Measurements from ENCODE around the gene RPS6KL1.

The RPS6KL1 gene

DNA sequence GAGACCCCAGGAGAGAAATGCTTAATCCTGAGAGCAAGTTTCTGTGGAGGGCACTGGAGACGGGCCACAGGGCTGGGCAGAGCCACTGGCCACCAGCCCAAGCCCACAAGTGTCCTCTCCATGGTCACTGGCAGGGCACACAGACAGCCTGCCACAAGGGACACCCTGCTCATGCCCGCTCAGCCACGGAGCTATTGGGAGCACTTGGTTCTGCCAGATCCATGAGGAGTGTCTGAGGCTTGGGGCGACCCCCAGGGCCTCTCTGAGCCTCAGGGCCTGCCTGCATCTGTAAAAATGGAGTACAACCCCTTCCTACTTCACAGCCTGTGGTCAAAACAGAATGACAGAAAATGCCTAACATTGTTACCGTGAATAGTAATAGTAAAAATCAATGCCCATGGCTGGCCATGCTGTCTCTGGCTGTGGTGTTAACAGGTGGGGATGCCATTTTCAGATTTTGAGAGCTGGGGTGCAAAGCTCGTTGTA, 29.2 kb upstream of the RPS6KL1 start:
- in situ Hi-C loops (cut with MboI; ENCODE audit: low sequenced_read_pairs) = no loop called here

DNA sequence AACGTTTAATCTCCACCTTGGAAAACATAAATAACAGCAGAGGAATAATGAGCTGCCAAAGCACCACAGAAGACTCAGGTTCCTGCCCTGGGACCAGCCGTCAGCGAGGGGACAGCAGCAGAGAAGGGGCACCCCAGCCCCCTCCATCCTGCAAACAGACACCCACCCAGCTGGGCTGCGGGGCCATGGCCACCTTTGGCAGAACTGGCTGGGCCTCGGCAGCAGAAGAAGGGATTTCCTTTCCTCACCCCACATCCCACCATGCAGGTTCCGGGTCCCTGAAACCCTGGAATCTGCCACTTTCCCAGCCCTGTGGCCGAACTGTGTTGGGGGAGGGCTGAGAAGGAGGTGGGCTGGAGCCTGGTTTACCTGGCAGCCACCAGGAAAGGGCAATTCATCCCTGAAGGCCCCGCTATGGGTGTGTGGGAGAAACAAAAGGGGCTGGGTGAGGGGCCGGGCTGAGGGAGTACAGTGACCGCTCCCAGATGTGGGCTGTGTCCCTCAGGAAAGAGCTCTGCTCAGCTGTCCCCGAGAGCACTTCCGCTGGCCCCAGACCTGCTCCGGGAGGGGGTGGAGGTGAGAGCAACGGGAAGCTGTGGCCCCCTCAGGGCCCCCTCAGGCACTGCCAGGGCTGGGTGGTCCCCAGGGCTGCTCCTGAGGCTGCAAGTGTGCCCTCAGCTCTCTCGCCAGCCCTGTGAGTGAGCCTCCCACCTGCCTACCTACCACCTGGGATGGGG, 28.6 kb upstream of the RPS6KL1 start:
- in situ Hi-C loops (cut with MboI; ENCODE audit: low sequenced_read_pairs) = no loop called here

- in situ Hi-C loops (cut with MboI; ENCODE audit: low sequenced_read_pairs) = no loop called here
Observed at GRCh38 chr14:74950795-74951442, 27.9 kb upstream of the RPS6KL1 start.

DNA sequence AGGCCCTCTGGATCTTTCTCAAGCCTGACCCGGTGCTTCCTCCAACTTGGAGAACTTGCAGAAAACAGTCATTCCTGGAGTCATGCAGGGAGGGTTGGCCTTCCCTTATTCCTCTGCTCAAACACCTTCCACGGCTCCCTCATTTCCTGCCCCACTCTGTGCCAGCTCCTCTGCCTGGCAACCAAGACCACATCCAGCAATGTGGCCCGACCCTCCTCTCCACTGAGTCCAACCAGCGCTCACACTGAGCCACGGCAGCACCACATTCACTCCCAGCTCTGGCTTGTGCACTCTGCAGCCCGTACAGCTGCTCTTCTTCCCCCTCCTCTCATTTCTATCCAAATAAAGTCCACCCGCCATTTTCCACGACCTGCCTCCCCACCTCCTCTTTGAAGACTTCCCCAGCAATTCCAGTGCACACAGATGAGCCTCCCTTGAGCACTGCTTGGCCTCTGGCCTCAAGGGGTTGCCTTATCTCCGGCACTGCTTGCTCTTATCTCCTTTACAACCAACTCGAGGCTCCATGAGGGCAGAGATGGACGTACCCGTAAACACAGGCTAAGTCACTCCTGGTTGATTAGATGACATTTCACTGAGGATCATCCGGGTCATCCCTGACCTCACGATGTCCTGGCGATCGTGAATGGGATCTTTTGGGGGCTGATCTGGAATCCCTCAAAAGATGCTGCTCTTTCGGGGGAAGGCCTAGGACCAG, 27.0 kb upstream of the RPS6KL1 start:
- in situ Hi-C loops (cut with MboI; ENCODE audit: low sequenced_read_pairs) = loop anchor here (25.0 kb wide), 1 partner anchor 362 kb away; no protein-coding TSS in a partner anchor

GRCh38 chr14:74949191-74949601, 26.1 kb upstream of the RPS6KL1 start:
- in situ Hi-C loops (cut with MboI; ENCODE audit: low sequenced_read_pairs) = loop anchor here (25.0 kb wide), 1 partner anchor 363 kb away; no protein-coding TSS in a partner anchor

GRCh38 chr14:74948228-74949175, 25.4 kb upstream of the RPS6KL1 start:
- in situ Hi-C loops (cut with MboI; ENCODE audit: low sequenced_read_pairs) = loop anchor here (25.0 kb wide), 1 partner anchor 364 kb away; no protein-coding TSS in a partner anchor

GRCh38 chr14:74947353-74948227, 24.5 kb upstream of the RPS6KL1 start:
- in situ Hi-C loops (cut with MboI; ENCODE audit: low sequenced_read_pairs) = loop anchor here (25.0 kb wide), 1 partner anchor 365 kb away; no protein-coding TSS in a partner anchor

DNA sequence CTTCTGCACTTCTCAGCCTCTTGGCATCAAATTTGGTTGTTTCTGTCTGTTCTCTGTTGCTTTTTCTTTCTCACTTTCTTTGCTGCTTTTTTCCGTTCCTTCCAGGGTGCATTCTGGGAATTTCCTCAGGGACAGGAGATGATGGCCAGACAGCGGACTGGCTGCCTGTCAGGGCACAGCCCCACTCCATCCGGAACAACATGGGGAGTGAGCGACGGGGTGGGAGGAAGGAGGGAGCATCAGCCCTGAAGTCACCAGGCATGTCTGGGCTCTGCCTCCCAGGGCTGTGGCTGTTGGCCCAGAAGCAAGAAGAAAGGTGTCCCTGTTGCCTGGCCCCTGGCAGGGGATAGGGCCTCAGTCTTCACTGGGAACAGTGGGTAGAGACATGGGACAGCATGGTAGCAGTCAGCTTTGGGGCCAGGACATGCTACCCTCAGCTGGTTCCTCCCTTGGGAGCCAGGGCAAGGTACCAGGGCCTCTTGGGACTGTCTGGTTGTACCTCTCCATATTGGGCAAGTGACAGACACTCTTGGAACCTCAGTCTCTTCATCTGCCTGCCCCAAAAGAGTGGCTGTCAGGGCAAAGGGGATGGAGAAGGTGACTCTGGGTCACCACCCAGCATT, 23.7 kb upstream of the RPS6KL1 start:
- in situ Hi-C loops (cut with MboI; ENCODE audit: low sequenced_read_pairs) = loop anchor here (25.0 kb wide), 1 partner anchor 366 kb away; no protein-coding TSS in a partner anchor

- in situ Hi-C loops (cut with MboI; ENCODE audit: low sequenced_read_pairs) = loop anchor here (25.0 kb wide), 1 partner anchor 366 kb away; no protein-coding TSS in a partner anchor
Observed at GRCh38 chr14:74945852-74946658, 23.0 kb upstream of the RPS6KL1 start.

- in situ Hi-C loops (cut with MboI; ENCODE audit: low sequenced_read_pairs) = loop anchor here (25.0 kb wide), 1 partner anchor 367 kb away; no protein-coding TSS in a partner anchor
Observed at GRCh38 chr14:74945261-74945851, 22.3 kb upstream of the RPS6KL1 start.

DNA sequence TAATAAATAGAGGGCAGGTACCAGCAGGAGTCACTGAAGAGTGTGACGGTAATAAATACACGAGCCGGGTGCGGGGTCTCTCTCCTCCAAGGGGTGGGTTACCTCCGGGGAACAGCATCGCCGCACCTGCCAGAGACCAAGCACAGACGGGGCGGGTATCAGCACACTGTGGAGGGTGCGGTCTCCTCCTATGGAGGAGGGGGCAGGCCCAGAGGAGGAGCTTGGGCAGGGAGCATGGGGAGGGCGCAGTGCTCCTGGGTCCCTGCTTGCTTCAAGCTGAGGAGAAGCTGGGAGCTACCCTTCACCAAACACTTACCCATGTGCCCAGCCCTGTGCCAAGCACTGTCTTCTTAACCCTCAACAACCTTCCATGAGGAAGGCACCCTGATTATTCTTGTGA, 19.5 kb upstream of the RPS6KL1 start:
- in situ Hi-C loops (cut with MboI; ENCODE audit: low sequenced_read_pairs) = loop anchor here (25.0 kb wide), 1 partner anchor 370 kb away; no protein-coding TSS in a partner anchor

DNA sequence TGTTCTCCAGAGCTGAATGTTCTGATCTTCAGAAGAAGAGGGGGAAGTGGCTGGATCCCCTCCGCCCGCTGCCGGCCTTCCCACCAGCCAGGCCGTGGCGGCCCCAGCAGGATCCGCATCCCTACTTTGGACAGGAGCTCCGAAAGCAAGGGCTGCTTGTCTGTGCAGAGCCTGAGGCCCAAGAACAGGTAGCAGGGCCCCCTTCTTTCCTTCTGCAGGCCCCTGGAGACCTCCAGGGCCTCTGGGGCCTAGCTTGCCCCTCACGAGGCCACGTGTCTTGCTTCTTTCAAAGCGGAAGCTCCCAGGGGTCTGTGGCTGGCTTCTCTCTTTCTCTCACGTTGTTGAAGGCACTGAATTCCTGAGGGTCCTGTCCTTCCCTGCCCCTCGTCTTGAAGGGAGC, 19.1 kb upstream of the RPS6KL1 start:
- in situ Hi-C loops (cut with MboI; ENCODE audit: low sequenced_read_pairs) = loop anchor here (25.0 kb wide), 1 partner anchor 370 kb away; no protein-coding TSS in a partner anchor

- in situ Hi-C loops (cut with MboI; ENCODE audit: low sequenced_read_pairs) = loop anchor here (25.0 kb wide), 1 partner anchor 371 kb away; no protein-coding TSS in a partner anchor
Observed at GRCh38 chr14:74941676-74942097, 18.6 kb upstream of the RPS6KL1 start.

DNA sequence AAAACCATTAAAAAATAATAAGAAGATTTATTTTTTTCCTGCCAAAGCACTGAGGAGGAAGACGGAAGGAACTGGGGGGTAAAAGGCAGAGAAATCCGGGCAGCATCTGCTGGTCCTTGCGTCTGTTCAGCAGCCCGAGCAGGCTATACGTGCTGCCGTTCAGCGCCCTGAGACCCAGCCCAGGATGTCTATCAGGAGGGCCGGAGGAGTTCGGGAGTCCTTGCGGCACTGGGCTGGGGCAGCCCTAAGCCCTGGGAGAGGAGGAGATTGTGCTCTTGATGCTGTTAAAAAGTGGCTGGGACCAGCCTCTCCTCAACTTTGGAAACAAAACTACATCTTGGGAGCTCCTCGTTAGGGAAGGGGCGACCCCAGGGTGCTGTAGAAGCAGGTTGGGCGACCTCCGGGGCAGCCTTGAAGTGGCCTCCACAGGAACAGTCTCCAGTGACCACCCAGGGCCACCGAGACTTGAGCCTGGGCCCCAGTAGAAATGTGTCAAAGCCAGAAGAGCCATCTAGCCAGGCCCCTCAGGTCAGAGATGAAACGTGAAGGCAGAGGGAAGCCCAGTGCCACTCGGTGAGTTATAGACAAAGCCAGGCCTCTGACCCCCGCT, 18.0 kb upstream of the RPS6KL1 start:
- in situ Hi-C loops (cut with MboI; ENCODE audit: low sequenced_read_pairs) = loop anchor here (25.0 kb wide), 1 partner anchor 371 kb away; no protein-coding TSS in a partner anchor

DNA sequence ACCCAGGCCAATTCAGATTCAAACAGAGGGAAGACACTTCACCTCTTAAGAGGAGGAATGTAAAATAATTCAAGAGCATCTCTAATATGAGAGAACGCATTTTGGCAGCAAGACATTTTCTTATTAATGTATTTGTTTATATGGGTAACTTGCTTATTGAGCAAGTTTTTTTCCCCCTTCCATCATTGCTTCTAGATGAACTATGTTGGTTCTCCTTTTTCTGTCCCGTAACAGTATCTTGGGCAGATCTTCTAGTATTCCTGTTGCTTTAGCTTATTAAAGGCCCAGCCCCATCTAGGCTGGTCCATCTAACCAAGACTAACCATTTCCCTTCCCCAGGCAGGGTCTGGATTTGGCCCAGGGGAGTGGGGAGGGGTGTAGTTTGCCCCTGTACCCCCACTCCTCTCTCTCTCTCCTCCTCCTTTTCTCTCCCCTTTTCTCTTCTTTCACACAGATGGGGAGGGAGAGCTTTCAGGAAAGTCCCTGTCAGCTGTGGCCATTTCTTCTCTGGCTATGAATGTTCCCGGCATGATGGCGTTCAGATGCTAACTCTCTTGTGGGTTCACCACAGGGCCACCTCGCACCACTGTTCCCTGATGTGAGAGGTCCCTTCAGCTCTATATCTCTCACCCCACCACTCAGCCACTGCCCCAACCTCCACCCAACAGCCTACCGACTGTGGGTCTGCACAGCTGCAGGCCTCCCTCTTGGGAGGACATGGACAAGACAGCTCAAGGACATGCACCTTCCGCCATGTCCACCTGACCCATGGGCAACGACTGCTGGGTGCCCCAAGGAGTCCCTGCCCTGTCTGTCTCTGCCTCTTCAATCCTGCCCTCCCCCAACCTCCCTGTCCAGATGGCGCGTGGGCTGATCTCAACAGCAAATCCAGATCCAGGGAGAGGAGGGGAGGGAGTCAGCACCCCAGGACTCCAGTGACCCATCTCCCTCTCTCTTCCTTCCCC, 15.8 kb upstream of the RPS6KL1 start:
- in situ Hi-C loops (cut with MboI; ENCODE audit: low sequenced_read_pairs) = loop anchor here (25.0 kb wide), 1 partner anchor 373 kb away; no protein-coding TSS in a partner anchor

Data from HL-60/S4 (cell line).